Activated CD4-positive, alpha-beta T cell treated with anti-CD3 and anti-CD28 coated beads, Interleukin-2, amount 10 ng/mL, durations not matched to agents 7 days and 5 days (primary cell): ENCODE results near the gene TNFAIP3. TPM values are rescaled to one million over a fixed set of nuclear protein-coding genes. Genes with fewer than 3 reads are reported as not detected.

Source experiments
- CTCF ChIA-PET: fragments of 350-600 bp; sonication (Branson Sonifier 250); formaldehyde crosslinking; loops from one replicate; lab custom pipeline; 2021; ENCODE audit warnings: antibody characterized with exemption; lab: Charles Lee
- POLR2A ChIA-PET: fragments of 350-600 bp; sonication (Branson Sonifier 250); formaldehyde crosslinking; loops from one replicate; lab custom pipeline; 2021; ENCODE audit warnings: antibody characterized with exemption; lab: Charles Lee
- DNase-seq: peaks from one replicate; pipeline ENCODE4 v3.0.0-alpha.2; 2020
- H3K27ac Mint-ChIP-seq: one replicate; pipeline ENCODE4 v1.8.0; 2021; ENCODE audit warnings: mild to moderate bottlenecking, moderate library complexity, mixed read lengths
- H3K27me3 Mint-ChIP-seq: one replicate; pipeline ENCODE4 v1.8.0; 2021; ENCODE audit warnings: mixed read lengths
- H3K36me3 Mint-ChIP-seq: one replicate; pipeline ENCODE4 v1.8.0; 2021; ENCODE audit warnings: low read depth, mixed read lengths
- H3K4me1 Mint-ChIP-seq: one replicate; pipeline ENCODE4 v1.8.0; 2021; ENCODE audit warnings: mixed read lengths
- H3K4me3 Mint-ChIP-seq: one replicate; pipeline ENCODE4 v1.8.0; 2021; ENCODE audit warnings: mild to moderate bottlenecking, moderate library complexity, mixed read lengths
- H3K9me3 Mint-ChIP-seq: one replicate; pipeline ENCODE4 v1.8.0; 2021; ENCODE audit warnings: mixed read lengths
- total RNA-seq, 2 experiments: library from RNA; stranded (reverse); gene quantifications; one replicate each; pipeline ENCODE4 v1.2.3, GENCODE V29; 2021

TNFAIP3 gene
- total RNA-seq, 2 experiments from 2014 or later = 41.8 to 43.9 TPM

DNA sequence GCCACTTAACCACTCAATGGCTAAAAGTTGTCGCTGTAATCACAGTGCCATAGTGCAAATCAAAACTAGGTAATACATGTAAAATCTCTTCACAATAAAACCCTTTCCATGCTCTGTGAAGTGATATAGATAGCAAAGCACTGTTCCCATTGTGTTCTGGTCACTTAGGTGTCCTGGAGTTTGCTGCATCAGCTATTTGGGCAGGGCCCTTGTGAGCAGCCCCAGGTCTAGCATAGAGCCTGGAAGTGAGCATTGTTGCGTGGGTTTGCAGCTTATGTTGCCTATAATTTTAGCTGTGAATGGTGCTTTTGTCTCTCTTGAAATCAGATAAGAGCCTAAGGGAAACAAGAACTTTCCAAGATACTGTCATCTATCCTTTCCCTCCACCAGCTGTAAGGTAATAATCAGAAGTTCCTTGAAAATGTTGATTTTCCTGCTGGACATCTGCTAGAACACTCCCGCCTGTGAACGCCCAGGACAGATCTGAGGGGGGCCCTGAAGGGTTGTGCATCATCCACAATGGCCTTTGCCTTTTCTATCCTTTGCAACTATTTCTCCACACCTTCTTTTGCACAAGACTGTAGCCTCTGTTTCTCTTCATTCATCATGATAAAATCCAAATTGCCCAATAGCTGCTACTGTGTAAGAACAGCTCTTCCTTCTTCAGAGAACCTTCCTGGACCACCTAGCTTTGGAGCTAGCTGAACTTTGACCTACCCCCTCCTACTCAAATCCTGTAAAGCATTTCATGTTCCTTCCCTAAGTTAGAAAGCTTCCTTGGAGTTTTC is 57.0 kb downstream of the TNFAIP3 start:
- POLR2A ChIA-PET = no interaction called here
- Mint-ChIP-seq H3K4me1 (peaks cover 39% of the 10 kb centered on the region), H3K36me3 (peaks cover 2% of the 10 kb centered on the region), H3K27me3 (no peaks in the 10 kb centered on the region), H3K9me3 (peaks cover 2% of the 10 kb centered on the region), H3K4me3 (no peak overlapping the region), H3K27ac (no peak overlapping the region)
- CTCF ChIA-PET = interaction anchor here (0.7 to 2.4 kb wide), 4 partner anchors 11 to 57 kb away, joined by 3 to 10 read pairs (median 6); partner anchors contain the start of gene TNFAIP3
- DNase-seq = no peak

DNA sequence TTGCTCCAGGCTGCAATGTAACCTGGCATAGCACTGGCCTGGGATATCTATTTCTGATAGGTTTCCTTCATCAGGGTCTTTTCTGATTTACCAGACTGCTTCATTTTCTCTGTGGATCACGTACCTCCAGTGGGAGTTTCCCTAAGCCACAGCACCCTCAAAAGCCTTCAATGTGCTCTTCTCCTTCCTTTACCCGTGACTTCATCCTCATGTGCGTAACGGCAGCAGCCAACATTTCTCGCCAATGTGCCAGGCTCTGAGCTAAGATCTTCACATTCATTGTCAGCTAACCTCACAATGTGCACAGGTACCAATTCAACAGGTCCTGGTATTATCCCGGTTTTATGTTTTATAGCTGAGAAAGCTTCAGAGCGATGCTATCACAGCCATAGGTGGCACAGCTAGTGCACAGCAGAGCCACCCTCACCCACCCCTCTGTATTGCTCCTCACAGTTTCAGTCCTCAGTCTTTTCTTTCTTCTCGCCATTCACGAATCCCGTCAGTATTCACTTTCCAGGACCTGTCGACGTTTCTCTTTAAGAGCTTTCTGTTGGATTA is 58.2 kb downstream of the TNFAIP3 start:
- POLR2A ChIA-PET = no interaction called here
- H3K27me3 Mint-ChIP-seq = no peaks in the 10 kb centered on the region
- no peak overlapping the region for H3K27ac Mint-ChIP-seq
- CTCF ChIA-PET = interaction anchor here (0.8 to 2.4 kb wide), 13 partner anchors 9 to 171 kb away, joined by 3 to 13 read pairs (median 3); partner anchors contain the start of gene TNFAIP3
- H3K9me3 Mint-ChIP-seq = peaks cover 2% of the 10 kb centered on the region
- peaks cover 41% of the 10 kb centered on the region for H3K4me1 Mint-ChIP-seq
- no peak overlapping the region for H3K4me3 Mint-ChIP-seq
- peaks cover 2% of the 10 kb centered on the region for H3K36me3 Mint-ChIP-seq
- DNase-seq = no peak

DNA sequence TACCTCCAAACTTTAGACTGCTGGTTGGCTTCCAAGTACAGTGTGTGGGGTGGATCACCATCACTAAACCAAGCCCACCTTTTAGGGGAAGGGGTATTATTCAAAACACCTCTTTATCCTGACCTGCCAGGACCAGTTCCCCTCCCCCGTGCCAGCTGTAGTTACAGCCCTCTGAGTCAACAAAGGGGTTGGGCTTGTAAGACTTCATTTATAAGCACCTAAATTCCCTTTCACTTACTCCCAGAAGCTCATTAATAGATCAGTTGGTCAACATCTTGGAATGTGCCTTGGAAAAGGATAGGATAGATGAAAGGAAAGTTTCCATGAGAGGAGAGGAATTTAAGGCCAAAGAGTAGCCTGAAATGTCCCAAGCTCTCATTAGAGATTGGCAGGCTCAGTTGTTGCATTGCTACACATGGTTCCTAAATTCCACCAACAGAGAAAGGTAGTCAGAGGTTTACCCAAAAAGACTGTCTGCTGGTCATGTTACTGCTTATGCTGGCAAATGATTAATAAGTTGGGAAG is 59.2 kb downstream of the TNFAIP3 start:
- no peak overlapping the region for H3K4me3 Mint-ChIP-seq
- H3K27ac Mint-ChIP-seq = no peak overlapping the region
- H3K9me3 Mint-ChIP-seq = peaks cover 2% of the 10 kb centered on the region
- H3K36me3 Mint-ChIP-seq = peaks cover 2% of the 10 kb centered on the region
- no peak for DNase-seq
- ChIA-PET CTCF (interaction anchor here (0.9 to 2.5 kb wide), 17 partner anchors 8 to 221 kb away, joined by 3 to 13 read pairs (median 3); partner anchors contain the start of gene TNFAIP3), POLR2A (no interaction called here)
- H3K27me3 Mint-ChIP-seq = no peaks in the 10 kb centered on the region
- peaks cover 41% of the 10 kb centered on the region for H3K4me1 Mint-ChIP-seq

GRCh38 chr6:137926985-137927384 is 59.9 kb downstream of the TNFAIP3 start:
- H3K27ac Mint-ChIP-seq = peak overlapping the region; percentile 86
- POLR2A ChIA-PET = no interaction called here
- DNase-seq = no peak
- CTCF ChIA-PET = interaction anchor here (0.9 to 2.5 kb wide), 10 partner anchors 9 to 222 kb away, joined by 3 to 10 read pairs (median 4); partner anchors contain the start of gene TNFAIP3
- H3K9me3 Mint-ChIP-seq = no peaks in the 10 kb centered on the region
- H3K4me3 Mint-ChIP-seq = no peak overlapping the region
- peaks cover 41% of the 10 kb centered on the region for H3K4me1 Mint-ChIP-seq
- H3K36me3 Mint-ChIP-seq = peaks cover 2% of the 10 kb centered on the region
- no peaks in the 10 kb centered on the region for H3K27me3 Mint-ChIP-seq

DNA sequence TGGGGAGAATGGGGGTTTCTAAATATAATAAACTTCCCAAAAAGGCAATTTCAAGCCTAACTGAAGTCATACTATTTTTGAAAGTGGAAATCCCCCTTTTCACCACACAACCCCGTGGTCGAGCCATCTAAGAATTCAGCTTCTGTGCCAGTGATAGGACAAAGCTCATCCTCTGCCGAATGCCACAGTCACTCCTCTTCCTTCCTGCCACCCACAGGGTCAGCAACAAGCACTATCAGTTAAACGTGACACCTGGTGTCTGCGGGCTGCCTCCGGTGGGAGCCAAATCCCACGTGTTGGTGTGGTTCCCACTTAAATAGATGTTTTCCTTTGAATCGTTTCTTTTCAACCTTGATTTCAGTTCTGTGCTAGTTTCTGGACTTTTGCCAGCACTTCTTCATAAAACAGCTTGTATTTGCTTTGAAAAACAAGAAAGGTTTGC is 60.7 kb downstream of the TNFAIP3 start:
- POLR2A ChIA-PET = interaction anchor here (1.0 kb wide), 1 partner anchor 50 kb away, joined by 7 read pairs; no protein-coding TSS in a partner anchor
- Mint-ChIP-seq H3K27me3 (no peaks in the 10 kb centered on the region), H3K9me3 (no peaks in the 10 kb centered on the region), H3K27ac (peak overlapping the region; percentile 86), H3K36me3 (peaks cover 2% of the 10 kb centered on the region), H3K4me3 (peak overlapping the region; percentile 48), H3K4me1 (peaks cover 41% of the 10 kb centered on the region)
- peak; percentile 83 for DNase-seq
- CTCF ChIA-PET = interaction anchor here (0.9 to 2.5 kb wide), 8 partner anchors 12 to 220 kb away, joined by 3 to 10 read pairs (median 4); partner anchors contain the start of gene TNFAIP3

DNA sequence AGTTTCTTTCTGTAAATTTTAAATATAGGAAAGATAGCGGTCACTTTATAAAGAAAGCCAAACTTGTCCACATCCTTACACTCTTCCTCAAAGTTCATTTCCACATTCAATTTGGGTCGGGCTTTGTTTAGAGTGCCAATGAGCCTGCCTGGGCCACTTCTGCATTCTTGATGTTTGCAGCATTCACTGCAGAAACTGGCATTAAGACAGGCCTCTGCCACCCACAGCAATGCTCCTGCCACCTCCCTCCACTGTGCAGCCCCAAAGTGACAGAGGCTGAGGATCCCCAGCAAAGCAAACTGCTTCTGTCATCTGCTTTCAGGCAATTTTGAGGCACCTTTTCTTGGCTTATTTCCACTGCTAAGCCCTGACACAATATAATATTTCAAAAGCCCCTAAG is 61.2 kb downstream of the TNFAIP3 start:
- no peaks in the 10 kb centered on the region for H3K9me3 Mint-ChIP-seq
- ChIA-PET POLR2A (interaction anchor here (1.0 kb wide), 1 partner anchor 51 kb away, joined by 7 read pairs; no protein-coding TSS in a partner anchor), CTCF (interaction anchor here (0.9 to 2.5 kb wide), 6 partner anchors 17 to 220 kb away, joined by 3 to 10 read pairs (median 4); partner anchors contain the start of gene TNFAIP3)
- no peak overlapping the region for H3K4me3 Mint-ChIP-seq
- no peaks in the 10 kb centered on the region for H3K27me3 Mint-ChIP-seq
- H3K36me3 Mint-ChIP-seq = peaks cover 2% of the 10 kb centered on the region
- H3K27ac Mint-ChIP-seq = peak overlapping the region; percentile 86
- DNase-seq = no peak
- H3K4me1 Mint-ChIP-seq = peaks cover 41% of the 10 kb centered on the region

GRCh38 chr6:137931849-137932465 is 64.9 kb downstream of the TNFAIP3 start:
- POLR2A ChIA-PET = no interaction called here
- no peak for DNase-seq
- H3K4me1 Mint-ChIP-seq = peaks cover 24% of the 10 kb centered on the region
- peaks cover 7% of the 10 kb centered on the region for H3K36me3 Mint-ChIP-seq
- H3K27ac Mint-ChIP-seq = no peak overlapping the region
- CTCF ChIA-PET = interaction anchor here (0.9 kb wide), 1 partner anchor 11 kb away, joined by 3 read pairs; no protein-coding TSS in a partner anchor
- no peak overlapping the region for H3K4me3 Mint-ChIP-seq
- H3K27me3 Mint-ChIP-seq = no peaks in the 10 kb centered on the region
- H3K9me3 Mint-ChIP-seq = peaks cover 11% of the 10 kb centered on the region

Other genes starting within 250 kb of the TNFAIP3 start
- 1 to 10 TPM; 4.6 to 4.7 TPM for gene PERP, start 240.2 kb downstream of the TNFAIP3 start, total RNA-seq